ENCODE data around the gene PDE9A. TPM values are rescaled to one million over a fixed set of nuclear protein-coding genes. Genes with fewer than 3 reads are reported as not detected.

PDE9A gene
- total RNA-seq, 1 donor from 2014 or later: 2.0 TPM

- no peak overlapping the region for H3K4me3 ChIP-seq (ENCODE audit: low read depth, low read length)
- TF ChIP-seq CTCF (conservative IDR thresholded peaks at IDR 0.05; ENCODE audit: low read depth, low read length): no peak
- no peak for DNase-seq (ENCODE audit: low read depth)
These were observed 134.2 kb downstream of the PDE9A start for GRCh38 chr21:42787613-42788012.

- H3K4me3 ChIP-seq (ENCODE audit: low read depth, low read length): no peak overlapping the region
- DNase-seq (ENCODE audit: low read depth): no peak
- no peak for TF ChIP-seq CTCF (conservative IDR thresholded peaks at IDR 0.05; ENCODE audit: low read depth, low read length)
These were observed 137.2 kb downstream of the PDE9A start for GRCh38 chr21:42790520-42791065.

- H3K4me3 ChIP-seq (ENCODE audit: low read depth, low read length): no peak overlapping the region
- no peak for DNase-seq (ENCODE audit: low read depth)
These were observed 140.4 kb downstream of the PDE9A start for GRCh38 chr21:42793774-42794173.

GRCh38 chr21:42794551-42794950 lies 141.1 kb downstream of the PDE9A start:
- TF ChIP-seq CTCF (conservative IDR thresholded peaks at IDR 0.05; ENCODE audit: low read depth, low read length): no peak
- no peak for DNase-seq (ENCODE audit: low read depth)
- no peak overlapping the region for H3K4me3 ChIP-seq (ENCODE audit: low read depth, low read length)

More at GRCh38 chr21:42793774-42794173, 140.4 kb downstream of the PDE9A start:
- no peak for TF ChIP-seq CTCF (conservative IDR thresholded peaks at IDR 0.05; ENCODE audit: low read depth, low read length)

GRCh38 chr21:42796327-42797062 lies 143.1 kb downstream of the PDE9A start:
- no peak for DNase-seq (ENCODE audit: low read depth)
- no peak for TF ChIP-seq CTCF (conservative IDR thresholded peaks at IDR 0.05; ENCODE audit: low read depth, low read length)
- H3K4me3 ChIP-seq (ENCODE audit: low read depth, low read length): no peak overlapping the region

- TF ChIP-seq CTCF (conservative IDR thresholded peaks at IDR 0.05; ENCODE audit: low read depth, low read length): no peak
- H3K4me3 ChIP-seq (ENCODE audit: low read depth, low read length): no peak overlapping the region
- DNase-seq (ENCODE audit: low read depth): no peak
These were observed 144.1 kb downstream of the PDE9A start for GRCh38 chr21:42797522-42797921.

GRCh38 chr21:42798106-42798505 lies 144.7 kb downstream of the PDE9A start:
- H3K4me3 ChIP-seq (ENCODE audit: low read depth, low read length): no peak overlapping the region
- DNase-seq (ENCODE audit: low read depth): no peak
- no peak for TF ChIP-seq CTCF (conservative IDR thresholded peaks at IDR 0.05; ENCODE audit: low read depth, low read length)

Data from epithelial cell of proximal tubule (primary cell).